ENCODE data around the gene PACRGL.

PACRGL gene

GRCh38 chr4:20700007-20700761 lies at the start of gene PACRGL:
Gene PACRGL (plus strand): TSS chr4:20700458. CDS start chr4:20704482, 4,024 bp downstream.
- peak; percentile 75 to 87 for DNase-seq

- no peak for DNase-seq
These were observed 47.9 kb upstream of the PACRGL start for GRCh38 chr4:20652226-20652885.

- no peak for DNase-seq
These were observed 41.8 kb upstream of the PACRGL start for GRCh38 chr4:20658456-20658855.

GRCh38 chr4:20662851-20663250 lies 37.4 kb upstream of the PACRGL start:
- DNase-seq: no peak

GRCh38 chr4:20666012-20666860 lies 34.0 kb upstream of the PACRGL start:
- no peak for DNase-seq

- DNase-seq: no peak
These were observed 28.0 kb upstream of the PACRGL start for GRCh38 chr4:20672262-20672661.

GRCh38 chr4:20675786-20676185 lies 24.5 kb upstream of the PACRGL start:
- DNase-seq: no peak

GRCh38 chr4:20676501-20677197 lies 23.6 kb upstream of the PACRGL start:
- DNase-seq: no peak

- no peak for DNase-seq
These were observed 21.9 kb upstream of the PACRGL start for GRCh38 chr4:20678400-20678799.

GRCh38 chr4:20679951-20680350 lies 20.3 kb upstream of the PACRGL start:
- DNase-seq: no peak

GRCh38 chr4:20680736-20681135 lies 19.5 kb upstream of the PACRGL start:
- no peak for DNase-seq

- DNase-seq: no peak
These were observed 19.0 kb upstream of the PACRGL start for GRCh38 chr4:20681271-20681670.

- DNase-seq: no peak
These were observed 17.4 kb upstream of the PACRGL start for GRCh38 chr4:20682853-20683252.

GRCh38 chr4:20683766-20684165 lies 16.5 kb upstream of the PACRGL start:
- no peak for DNase-seq

- peak in 1 of 2 experiments; percentile 20 for DNase-seq
These were observed 15.2 kb upstream of the PACRGL start for GRCh38 chr4:20684852-20685763.

GRCh38 chr4:20687864-20688263 lies 12.4 kb upstream of the PACRGL start:
- DNase-seq: no peak

GRCh38 chr4:20696815-20697214 lies 3.4 kb upstream of the PACRGL start:
- no peak for DNase-seq

GRCh38 chr4:20698382-20698781 lies 1.9 kb upstream of the PACRGL start:
- DNase-seq: no peak

- no peak for DNase-seq
These were observed 1.4 kb upstream of the PACRGL start for GRCh38 chr4:20698820-20699219.

- DNase-seq: no peak
These were observed 11.1 kb downstream of the PACRGL start for GRCh38 chr4:20711335-20711734.

- DNase-seq: no peak
These were observed 22.8 kb downstream of the PACRGL start for GRCh38 chr4:20723019-20723418.

- DNase-seq: no peak
These were observed 23.2 kb downstream of the PACRGL start for GRCh38 chr4:20723463-20723862.

Data from NCI-H446 (cell line).